H4 (cell line): ENCODE measurements around the gene SYNGR1. TPM values are rescaled to one million over a fixed set of nuclear protein-coding genes. Genes with fewer than 3 reads are reported as not detected.
"Not testable (repeated sequence)": the region's sequence is repeated elsewhere in the genome, so short reads cannot be mapped to it uniquely, and the experiment has no call there.

Experiments
- DNase-seq: peaks from one replicate; pipeline ENCODE4 v3.0.0-alpha.2; 2015; ENCODE audit warnings: low spot score
- total RNA-seq: library from RNA; depleted of rRNA; stranded (reverse); fragments of >200 nt; shearing (Covaris generic); gene quantifications from 2 replicates; pipeline ENCODE4 v1.2.3, GENCODE V29; 2014

SYNGR1 gene
- total RNA-seq, 1 experiment from 2014 or later, result 19.9 TPM

DNA sequence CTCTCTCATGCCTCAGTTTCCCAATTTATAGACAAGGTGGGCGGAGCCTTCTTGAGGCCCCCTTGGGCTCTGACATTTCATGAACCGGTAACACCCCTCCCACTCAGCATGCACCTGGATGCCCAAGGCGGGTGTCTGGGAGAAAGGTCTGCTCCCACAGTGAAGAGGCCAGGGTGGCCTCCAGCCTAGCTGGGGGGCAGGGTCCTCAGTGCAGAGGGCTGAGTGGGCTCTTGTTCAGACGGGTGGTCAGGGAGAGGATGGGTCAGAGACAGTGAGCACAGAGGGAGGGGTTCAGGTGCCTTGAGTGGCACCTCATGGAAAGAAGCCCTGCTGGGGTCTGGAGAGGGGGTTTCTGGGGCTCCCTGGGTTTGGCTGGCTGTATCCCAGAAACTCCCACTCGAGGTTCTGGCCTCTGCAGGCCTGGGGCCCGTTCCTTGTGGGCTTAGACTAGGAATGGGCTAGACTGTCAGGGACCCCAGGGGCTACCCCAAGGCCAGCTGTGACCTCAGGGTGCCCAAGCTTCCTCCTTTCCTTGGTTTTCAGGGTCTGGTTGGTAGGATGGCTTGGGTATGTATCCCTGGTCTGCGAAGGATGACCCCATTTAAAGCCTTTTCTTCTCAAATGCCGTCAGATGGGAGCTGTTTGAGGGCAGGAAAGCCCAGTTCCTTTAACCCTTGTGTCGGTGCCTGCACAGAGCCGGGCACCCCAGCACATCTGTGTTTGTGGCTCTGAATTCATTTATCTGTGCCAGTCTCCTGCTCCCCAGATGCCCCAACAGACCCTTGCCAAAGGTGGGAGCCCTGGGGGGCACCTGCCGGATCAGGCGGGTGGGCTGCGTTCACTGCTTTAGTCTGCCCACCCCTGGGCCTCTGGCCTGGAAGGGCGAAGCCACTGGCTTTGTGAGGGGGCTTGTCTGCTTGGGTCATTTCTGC, 1.2 kb downstream of the SYNGR1 start:
- DNase-seq, result no peak

DNA sequence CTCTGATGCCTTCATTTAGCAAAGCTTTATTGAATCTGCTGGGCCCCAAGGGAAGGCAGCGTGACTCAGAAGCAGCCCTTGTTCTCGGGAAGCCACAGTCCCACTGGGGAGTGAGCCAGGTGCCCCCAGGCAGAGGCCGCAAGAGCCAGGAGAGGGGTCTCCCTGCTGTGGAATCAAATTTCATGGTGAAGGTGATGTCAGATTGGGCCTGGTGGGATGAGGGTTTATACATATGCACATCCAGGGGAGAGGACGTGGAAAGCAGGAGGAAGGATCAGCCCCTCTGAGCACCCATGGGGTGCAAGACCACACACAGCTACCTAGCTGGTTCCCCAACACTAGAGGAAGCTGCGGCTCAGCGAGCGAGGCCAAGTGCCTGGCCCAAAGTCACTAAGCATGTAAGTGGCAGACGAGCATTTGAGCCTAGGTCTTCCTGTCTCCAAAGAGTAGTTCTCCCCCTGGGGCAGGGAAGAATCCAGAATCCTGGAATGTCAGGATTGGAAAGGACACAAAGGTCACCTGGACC, 2.0 kb downstream of the SYNGR1 start:
- DNase-seq, result peak; percentile 80

DNA sequence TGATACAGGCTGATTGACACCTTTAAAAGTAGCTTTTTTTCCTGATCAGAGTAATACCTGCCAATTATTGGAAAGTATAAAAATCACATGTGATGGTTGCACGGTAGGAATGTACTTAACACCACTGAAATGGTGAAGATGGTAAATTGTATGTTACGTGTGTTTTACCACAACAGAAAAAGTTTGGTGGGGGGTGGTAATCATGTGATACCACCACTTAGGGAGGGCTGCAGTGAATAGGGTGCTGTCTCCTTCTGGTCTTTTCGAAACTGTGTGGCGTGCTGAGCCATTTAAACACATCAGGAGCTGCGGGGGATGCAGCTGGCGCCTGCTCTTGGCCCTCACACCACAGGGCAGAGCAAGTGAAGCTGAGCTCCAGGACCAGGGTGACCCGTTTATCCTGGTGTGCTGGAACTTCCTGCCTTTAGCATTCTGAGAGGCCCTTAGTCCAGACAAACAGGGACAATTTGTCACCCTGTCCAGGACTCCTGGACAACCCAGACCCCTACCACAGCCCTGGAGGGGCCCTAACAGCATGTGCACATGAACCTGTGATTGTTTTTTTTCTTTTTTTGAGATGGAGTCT, 2.6 kb downstream of the SYNGR1 start:
- no peak for DNase-seq

DNA sequence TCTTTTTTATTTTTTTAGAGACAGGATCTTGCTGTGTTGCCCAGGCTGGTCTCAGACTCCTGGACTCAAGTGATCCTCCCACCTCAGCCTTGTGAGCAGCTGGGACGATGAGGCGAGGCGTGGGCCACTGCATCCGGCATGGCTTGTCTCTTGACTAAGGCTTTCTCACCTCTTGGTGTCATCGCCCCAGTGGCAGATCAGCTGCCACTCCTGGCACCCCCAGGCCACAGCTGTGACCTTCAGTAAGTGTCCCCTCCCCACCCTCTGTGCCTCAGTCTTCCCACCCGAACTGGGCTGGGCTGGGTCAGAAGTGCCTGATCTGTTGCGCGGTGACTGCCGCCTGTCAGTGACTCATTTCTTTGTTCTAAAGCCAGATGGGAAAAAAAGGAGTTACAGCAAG, 3.6 kb downstream of the SYNGR1 start:
- no peak for DNase-seq

DNA sequence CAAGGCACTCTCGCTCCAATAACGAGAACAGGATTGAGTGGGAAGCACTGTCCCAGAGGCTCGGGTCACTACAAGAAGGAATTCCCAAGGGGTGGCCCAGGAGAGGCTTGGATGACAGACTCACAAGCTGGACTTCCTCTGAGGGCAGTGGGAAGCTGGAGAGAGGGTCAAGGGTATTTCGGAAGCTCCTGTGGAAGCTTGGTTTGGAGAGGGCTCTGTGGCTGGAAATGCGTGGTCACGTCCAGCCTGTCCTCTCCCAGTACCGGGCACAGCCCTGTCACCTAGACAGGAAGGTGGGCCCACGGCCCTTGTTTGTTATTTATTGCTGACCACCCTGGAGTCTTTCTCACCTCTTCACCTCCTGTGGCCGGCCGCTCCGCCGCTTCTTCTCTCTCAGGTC, 5.3 kb downstream of the SYNGR1 start:
- DNase-seq, result no peak

DNA sequence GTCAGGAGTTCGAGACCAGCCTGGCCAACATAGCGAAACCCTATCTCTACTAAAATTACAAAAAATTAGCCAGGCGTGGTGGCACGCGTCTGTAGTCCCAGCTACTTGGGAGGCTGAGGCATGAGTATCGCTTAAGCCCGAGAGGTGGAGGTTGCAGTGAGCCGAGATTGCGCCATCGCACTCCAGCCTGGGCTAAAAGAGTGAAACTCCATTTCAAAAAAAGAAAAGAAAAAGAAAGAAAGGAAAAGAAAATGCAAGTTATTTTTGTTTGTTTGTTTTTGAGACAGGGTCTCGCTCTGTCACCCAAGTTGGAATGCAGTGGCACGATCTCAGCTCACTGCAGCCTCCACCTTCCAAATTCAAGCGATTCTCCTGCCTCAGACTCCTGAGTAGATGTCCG, 6.0 kb downstream of the SYNGR1 start:
- not testable (repeated sequence) for DNase-seq

DNA sequence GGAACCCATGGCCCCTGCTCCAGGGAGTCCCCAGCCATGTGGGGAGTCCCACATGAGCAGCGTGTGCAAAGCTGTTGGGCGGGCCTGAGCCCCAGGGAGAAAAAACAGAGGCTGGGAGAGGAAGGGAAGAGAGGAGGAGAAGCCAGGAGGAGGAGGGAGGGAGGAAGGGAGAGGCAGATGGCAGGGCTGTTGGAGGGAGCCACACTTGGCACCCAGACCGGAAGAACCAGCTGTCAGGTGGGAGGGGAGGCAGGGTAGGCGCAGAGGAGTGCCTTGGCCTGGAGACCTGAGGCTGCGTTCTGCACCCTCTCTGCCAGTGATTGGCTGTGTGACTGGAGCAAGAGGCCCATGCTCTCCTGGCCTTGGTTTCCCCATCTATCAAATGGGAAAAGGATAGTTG, 6.7 kb downstream of the SYNGR1 start:
- no peak for DNase-seq

DNA sequence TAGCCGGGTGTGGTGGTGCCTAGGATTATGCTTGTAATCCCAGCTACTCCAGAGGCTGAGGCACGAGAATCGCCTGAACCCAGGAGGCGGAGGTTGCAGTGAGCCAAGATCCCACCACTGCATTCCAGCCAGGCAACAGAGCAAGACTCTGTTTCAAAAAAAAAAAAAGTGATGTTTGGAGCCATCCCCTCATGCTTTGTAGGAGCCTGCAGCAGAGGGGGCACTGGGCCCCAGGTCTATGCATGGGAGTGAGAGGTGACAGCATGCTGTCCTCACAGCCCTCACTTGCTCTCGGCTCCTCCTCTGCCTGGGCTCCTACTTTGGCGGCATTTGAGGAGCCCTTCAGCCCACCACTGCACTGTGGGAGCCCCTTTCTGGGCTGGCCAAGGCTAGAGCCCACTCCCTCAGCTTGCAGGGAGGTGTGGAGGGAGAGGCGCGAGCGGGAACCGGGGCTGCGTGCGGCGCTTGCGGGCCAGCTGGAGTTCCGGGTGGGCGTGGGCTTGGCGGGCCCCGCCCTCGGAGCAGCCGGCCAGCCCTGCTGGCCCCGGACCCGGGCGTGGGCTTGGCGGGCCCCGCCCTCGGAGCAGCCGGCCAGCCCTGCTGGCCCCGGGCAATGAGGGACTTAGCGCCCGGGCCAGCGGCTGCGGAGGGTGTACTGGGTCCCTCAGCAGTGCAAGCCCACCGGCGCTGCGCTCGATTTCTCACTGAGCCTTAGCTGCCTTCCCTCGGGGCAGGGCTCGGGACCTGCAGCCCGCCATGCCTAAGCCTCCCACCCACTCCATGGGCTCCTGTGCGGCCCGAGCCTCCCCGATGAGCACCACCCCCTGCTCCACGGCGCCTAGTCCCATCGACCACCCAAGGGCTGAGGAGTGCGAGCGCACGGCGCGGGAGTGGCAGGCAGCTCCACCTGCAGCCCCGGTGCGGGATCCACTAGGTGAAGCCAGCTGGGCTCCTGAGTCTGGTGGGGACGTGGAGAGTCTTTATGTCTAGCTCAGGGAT, 7.6 kb downstream of the SYNGR1 start:
- not testable (repeated sequence) for DNase-seq

DNA sequence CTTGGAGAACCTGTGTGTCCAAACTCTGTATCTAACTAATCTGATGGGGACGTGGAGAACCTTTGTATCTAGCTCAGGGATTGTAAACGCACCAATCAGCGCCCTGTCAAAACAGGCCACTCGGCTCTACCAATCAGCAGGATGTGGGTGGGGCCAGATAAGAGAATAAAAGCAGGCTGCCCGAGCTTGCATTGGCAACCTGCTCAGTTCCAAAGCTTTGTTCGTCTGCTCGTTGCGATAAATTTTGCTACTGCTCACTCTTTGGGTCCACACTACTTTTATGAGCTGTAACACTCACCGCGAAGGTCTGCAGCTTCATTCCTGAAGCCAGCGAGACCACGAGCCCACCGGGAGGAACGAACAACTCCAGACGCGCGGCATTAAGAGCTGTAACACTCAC, 8.4 kb downstream of the SYNGR1 start:
- DNase-seq, result not testable (repeated sequence)

DNA sequence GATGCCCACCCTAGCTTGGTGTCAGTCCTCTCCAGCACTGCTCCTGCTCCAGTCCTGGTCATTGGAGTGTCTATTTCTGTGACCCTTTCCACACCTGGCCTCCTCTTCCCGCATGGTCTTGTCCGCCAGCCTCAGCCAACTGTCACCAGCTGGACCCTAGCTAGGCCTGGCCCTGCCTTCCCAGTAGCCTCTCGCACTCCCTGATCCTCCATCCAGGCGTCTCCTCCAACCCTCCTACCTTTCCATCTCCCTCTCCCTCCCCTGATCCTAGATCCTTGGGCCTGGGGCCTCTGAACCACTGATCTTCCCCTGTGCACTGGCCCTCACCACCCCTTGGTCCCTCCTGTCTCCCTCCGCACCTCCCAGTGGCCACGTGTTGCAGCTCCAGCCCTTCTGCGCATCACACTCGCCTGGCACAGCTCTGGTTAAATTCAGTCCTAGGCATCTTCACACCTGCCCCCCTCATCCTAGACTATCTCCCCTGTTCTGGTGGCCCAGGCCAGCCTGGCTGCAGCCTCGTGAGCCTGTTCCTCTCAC, 9.9 kb downstream of the SYNGR1 start:
- no peak for DNase-seq

DNA sequence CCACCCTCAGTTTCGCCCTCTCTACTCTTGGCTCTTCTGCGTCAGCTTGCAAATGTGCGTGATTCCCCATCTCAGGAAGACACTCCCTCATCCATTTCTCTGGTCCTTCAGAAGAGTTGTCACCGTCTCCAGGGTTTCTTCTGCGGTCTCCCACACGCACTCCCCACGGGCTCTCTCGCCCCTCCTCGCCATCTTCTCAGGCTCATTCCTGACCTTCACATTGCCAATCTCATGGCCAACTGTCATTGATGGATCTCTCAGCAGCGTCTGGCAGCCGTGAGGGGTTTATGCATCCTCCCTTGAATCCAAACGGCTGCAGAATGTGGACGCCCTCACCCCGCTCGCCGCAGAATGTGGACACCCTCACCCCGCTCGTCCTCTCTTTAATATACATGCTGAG, 10.5 kb downstream of the SYNGR1 start:
- no peak for DNase-seq

DNA sequence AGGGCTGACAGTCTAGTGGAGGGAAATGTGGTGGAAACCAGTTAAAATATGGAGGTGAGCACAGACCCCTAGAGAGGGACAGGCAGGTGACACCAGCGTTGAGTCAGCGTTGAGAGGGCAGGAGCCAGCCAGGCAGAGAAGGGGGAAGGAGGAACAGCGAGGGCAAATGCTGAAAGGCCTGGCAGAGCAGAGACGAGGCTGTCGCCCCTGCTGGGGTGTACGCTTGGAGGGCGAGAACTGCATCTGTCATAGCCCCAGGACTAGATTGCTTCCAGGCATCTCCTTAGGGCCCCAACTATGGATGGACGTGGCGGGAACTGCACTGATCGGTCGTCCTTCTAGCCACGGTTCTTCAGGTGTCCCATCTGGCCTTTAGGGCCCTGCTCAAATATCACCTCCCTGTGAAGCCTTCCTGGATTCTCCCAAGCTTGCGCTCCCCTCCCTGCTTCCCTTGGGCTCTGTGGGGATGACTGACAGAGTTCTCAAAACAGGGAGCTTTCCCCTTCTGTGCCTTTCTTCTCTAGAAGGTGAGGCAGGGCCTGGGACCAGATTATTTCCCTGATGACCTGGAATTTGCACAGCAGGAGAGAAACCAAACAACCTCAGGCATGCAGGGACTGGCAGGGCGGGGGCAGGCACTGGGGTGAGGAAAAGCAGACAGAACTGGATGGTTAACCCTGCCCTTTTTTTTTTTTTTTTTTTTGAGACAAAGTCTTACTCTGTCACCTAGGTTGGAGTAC, 11.1 kb downstream of the SYNGR1 start:
- DNase-seq, result no peak

DNA sequence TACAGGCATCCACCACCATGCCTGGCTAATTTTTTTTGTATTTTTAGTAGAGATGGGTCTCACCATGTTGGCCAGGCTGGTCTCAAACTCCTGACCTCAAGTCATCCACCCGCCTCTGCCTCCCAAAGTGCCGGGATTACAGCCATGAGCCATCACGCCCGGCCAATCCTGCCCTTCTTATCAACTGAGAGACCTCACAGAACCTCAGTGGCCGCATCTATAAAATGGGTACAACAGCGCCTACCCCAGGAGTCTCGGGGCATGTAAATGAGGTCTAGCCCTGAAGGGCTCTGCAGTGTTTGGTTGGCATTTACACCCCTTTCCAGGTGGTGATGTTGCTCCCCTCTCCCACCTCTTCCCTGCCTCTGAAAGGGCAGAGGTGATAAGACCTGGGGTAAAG, 11.7 kb downstream of the SYNGR1 start:
- no peak for DNase-seq

DNA sequence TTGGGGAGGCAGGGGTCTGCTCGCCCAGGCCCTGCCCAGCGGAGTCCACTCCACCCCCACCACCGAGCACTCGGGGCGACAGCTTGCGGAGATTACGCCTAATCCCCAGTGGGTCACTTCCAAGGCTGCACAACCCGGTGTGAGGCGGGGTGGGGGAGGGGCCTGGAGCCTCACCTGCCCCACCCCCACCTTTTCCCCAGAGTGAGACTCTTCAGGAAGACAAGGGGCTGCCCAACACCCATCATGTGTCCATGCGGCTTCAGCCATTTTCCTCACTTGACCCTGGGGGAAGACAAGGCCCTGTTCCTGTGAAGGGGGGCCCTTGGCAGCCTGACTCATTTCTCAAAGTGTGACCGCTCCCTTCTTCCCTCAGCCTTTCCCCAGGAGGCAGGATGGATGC, 12.5 kb downstream of the SYNGR1 start:
- DNase-seq, result no peak

DNA sequence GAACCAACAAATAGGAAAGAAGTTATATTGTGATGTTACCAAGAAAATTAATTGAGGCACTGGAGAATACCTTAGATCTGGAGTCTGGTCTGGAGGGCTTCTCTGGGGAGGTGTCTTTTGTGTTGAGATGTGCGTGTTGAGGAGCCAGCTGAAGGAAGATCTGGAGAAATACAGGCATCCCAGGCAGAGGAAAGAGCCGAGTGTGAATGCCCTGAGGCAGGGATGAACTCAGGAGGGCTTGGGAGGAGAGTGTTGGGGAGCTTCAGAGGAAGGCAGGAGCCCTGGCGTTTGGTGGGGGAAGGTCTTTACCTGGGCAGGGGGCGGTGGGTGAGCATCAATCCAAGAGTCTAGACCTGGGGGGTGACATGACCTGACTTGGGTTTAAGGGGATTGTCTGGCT, 13.1 kb downstream of the SYNGR1 start:
- no peak for DNase-seq

DNA sequence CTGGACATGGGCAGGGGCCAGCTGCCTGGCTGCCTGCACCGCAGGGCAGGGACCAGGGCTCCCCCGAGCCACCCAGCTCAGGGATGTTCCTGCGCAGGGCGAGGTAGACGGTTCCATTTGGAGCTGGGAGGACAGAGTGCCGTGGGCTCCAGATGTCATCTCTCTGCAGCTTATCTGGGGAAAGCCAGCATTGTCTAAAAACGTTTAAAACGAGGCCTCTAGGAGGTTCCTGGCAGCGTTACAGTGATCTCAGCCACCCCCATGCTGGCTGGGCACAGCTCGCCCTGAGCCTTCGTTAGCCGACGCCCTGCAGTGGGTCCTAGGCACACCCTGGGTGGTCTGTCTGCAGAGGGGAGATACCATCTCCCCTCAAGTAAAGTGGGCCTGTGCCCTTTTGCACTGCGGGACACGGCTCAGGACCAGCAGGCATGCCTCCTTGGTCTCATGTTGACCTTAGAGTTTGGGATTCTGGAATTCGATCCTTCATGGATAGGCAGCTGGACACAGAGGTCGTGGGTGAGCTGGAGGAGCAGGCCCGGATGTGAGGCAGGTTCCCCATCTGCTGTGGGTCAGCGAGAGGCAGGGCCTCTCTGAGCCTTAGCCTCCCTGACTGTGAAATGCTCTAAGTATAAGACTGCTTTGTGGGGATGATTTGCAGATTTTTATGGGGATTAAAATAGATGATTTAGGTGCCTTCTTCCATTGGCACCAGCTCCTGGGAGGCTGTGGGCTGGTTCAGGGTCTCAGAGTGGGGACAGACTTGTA, 14.1 kb downstream of the SYNGR1 start:
- DNase-seq, result no peak

DNA sequence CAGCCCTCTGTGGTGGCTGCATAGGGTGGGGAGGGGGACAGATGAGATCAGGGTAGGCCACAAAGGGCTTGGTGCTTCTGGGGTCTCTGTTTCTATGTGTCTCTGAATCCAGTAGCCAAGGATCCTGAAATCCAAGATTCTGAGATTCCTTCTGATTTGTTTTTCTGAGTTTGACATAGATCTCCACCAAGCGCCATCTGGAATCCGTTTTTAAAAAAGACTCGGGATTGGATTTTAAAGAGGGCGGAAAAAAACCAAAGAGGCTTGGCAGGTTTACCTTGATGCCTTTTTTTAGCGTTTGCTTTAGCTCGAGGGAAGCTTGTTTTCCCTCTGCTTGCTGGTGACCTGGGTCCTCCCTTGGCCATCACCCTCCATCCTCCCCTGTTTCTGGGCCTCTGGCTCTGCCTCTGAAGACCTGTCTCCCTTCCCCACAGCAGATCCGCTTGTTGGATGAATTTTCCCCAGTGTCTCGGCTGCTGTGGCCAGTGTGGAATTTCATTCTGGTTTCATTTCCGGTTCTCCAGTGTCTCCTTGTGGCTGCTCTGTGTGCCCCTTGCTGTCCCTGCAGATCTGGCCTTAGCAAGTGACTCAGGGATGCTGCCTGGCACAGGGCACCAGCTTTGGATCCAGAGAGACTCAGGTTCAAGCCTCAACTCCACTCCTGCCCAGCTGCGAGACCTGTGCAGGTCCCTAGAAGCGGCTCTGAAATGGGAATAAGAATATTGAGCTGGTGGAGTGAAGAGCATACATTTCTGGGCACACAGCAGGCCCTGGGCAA, 15.1 kb downstream of the SYNGR1 start:
- DNase-seq, result no peak

DNA sequence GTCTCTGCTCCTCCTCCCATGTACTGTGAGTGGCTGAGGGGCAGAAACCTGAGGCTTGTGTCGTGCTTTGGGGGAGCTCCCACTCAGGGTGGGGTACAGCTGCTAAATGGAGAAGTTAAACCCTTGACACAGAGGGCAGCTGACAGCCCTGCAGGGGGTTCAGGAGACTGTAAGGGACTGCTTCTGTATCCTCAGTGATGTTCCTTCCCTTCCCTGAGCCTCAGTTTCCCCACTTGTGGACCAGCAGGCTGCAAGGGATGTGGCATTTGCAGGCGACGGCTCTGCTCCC, 15.6 kb downstream of the SYNGR1 start:
- no peak for DNase-seq

DNA sequence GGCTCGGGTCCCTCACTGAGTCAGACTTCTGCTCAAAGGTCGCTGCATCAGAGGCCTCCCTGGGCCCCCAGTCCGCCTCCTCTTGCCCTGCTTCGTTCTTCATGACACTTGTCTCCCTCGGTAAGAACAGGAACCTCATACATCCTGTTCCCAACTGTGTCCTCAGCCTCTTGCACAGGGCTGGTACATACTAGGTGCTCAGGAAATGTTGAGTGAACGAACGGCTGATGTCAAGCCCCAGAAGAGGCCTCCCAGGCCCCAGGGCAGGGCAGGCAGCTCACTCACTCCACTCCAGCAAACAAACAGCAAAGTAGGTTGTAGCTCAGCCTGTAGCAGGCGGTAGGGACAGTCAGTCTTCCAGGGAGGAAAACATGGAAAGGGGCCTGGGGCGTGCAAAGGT, 17.2 kb downstream of the SYNGR1 start:
- no peak for DNase-seq
